Measurements from ENCODE around the gene RBM44.
"Not testable (repeated sequence)": the region's sequence is repeated elsewhere in the genome, so short reads cannot be mapped to it uniquely, and the experiment has no call there.

RBM44 gene

DNA sequence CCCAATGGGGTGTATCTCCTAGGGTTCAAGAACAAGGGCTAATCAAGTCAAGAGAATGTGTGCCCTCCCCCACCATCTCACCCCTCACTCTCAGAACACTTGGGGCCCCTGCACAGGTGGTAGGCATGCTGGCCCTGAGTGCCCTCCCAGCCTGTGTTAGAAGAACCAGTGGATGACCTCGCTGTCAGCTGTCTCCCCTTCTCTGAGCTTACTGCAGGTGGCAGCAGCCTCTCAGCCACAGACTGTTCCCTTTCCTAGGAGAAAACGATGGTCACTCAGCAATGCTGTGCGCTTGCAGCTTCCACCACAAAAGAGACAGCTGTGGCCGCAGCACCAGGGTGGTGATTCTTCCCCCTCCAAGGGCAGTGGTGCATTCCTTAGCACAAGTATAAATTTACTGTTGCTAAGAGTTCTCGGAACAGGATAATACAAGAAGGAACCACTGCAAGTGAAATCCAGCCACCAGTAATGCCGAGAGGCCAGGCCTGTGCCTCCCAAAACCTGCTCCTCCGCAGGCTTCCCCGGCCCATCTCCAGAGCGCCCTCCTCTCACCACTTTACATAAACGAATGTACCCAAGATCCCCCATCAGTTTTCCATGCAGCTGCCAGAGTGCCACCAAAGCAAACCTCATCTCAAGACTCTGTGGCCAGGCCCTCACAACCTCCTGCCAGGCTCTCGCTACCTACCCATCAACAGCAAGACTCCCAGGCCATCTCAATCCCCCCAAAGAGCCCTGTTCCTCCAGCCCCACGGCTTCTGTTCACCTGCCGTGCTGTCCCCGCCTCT, 59.9 kb downstream of the RBM44 start:
- DNase-seq: peak; percentile 85 to 89 (median 88)

DNA sequence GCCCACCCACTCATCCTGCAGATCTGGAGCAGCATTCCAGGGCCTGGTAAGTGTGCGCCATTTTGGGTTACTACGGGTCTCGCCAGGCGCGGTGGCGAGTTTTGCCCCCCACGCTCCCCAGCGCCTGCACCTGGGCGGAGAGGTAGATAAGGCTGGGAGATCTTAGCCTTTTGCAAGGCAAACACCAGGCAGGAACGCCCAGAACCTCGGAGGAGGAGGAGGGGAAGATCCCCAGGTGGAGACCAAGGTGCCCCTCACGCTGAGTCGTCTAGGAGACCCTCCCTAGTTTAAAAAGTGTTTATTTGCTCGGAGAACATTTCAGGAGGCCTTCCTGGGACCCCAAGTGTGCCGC, 60.5 kb downstream of the RBM44 start:
- no peak for DNase-seq

DNA sequence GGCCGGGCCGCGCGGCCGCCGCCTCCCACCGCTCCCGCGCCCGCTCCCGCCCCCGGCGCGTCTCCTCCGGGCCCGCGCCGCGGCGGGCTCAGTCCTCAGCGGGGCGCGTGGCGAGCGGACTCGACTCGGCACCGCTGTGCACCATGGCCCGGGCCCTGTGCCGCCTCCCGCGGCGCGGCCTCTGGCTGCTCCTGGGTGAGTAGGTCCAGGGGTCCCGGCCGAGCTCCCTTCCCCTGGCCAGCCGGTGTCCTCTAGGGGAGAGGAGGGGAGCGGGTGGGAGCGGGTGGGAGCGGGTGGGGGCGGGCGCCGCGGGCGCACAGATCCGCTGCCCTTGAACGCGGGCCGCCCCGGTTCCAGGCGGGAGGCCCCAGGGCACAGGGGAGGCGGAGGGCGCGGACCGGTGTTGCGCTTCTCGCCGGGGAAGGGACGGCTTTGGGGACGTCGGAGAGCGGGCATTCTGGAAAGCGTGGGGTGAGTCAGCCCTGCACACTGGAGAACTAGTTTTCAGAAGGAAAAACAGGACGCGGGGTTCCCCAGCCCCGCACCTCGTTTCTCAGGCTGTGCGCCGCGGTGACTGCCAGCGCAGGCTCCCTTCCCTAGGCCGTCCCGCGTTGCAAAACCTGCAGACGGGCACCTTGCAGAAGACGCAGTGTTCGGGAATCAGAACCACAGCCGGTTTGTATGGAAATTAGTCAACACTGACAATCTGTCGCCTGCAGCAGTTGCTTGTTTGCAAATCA, 61.1 kb downstream of the RBM44 start, which contains the start of gene RAMP1:
RAMP1 (plus strand) TSS at position 91 of the 740 bp plus-strand sequence; CDS start at position 144, 53 bp downstream.
- peak; percentile 29 to 53 (median 38) for DNase-seq

DNA sequence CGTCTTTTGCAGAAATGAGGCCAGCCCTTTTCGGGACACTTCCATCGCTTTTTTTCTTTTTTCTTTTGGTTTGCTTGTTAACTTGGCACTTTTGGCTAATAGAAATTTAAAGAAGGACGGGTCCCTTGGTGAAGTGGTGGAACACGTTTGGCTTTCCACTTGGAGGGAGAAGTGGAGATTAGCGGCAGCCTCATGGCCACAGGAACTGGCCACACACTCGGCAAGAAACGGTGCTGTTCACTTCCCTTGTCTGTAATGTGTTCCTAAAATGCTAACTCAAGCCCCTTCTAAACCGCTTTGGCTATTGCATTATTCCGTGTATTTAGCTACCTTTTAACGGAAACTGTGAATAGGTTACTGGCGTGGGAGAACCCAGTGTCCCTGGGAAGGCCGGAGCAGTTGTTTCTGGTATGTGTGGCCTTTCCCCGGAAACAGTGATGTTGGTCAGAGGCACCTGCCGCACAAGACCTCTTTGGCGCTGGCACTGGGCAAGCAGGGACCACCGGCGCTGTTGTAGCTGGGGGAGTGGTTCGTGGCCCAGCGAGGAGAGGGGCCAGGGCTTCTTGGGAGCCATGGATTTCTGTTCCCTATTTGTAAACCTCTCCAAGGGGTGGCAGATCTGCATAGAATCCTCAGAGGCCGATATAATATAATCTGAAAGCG, 61.8 kb downstream of the RBM44 start:
- peak in 3 of 4 experiments; percentile 21 to 46 (median 35) for DNase-seq

DNA sequence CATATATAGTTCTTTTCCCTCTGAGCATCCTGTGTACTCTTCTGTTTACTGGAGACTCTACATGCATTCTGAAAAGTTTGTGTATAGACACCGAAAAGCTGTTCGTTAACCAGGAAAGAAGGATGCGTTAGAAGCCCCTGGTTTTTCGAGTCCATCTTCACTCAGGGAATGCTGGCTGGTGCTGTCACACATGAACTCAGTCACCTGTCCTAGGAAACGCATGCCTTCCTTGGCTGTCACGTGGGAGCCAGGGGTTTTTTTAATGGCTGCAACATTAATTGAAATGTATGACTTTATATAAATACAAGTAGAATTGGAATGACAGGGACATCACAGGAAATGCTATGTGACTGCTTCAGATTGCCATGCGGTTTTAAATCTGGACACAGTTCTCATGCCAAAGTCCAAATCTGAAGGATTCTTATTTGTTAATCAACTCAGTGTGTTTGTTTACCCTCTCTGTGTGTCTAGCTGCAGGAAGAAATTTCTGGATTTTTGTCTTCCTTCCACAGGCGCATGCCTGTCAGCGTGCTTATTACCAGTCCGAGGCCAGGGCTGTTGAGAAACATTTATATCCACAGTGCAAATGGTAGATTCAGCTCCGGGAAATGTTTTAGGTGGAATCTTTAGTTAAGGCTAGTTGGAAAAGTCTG, 63.4 kb downstream of the RBM44 start:
- DNase-seq: no peak

DNA sequence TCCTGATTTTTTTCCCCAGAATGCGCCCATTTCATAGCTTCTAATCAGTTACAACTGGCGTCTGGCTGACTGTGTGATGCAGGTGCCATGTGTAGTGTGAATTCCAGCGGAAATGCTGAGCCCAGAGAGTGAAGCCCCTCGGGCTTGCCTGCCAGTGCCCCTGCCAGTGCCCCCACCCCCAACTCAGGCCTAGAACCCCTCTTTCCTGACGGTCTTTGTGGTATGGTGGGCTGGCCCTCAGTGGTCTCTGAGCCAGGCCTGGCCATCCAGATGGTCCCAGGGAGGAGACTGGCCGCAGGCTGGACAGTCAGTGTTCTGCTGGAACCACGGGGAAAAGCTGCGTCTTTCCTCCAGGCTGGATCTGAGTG, 63.9 kb downstream of the RBM44 start:
- no peak for DNase-seq

DNA sequence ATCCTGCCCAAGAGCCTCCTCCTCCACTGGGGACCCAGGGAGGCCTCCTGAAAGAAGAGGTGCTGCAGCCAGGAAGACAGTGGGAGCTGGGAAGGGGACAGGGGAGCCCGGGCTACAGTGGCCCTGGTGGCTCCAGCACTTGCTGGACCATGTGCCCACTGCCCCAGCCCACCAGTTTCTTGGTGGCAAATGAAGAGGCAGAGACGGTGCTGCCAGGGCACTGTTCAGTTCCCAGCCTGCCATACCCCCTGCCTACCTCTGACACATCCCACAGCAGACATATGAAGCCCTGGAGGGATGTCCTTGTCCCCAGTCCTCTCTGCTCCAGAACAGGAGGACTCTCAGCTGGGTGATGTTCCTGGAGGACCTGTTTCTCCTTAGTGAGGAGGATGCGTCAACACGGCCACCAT, 64.5 kb downstream of the RBM44 start:
- no peak for DNase-seq

DNA sequence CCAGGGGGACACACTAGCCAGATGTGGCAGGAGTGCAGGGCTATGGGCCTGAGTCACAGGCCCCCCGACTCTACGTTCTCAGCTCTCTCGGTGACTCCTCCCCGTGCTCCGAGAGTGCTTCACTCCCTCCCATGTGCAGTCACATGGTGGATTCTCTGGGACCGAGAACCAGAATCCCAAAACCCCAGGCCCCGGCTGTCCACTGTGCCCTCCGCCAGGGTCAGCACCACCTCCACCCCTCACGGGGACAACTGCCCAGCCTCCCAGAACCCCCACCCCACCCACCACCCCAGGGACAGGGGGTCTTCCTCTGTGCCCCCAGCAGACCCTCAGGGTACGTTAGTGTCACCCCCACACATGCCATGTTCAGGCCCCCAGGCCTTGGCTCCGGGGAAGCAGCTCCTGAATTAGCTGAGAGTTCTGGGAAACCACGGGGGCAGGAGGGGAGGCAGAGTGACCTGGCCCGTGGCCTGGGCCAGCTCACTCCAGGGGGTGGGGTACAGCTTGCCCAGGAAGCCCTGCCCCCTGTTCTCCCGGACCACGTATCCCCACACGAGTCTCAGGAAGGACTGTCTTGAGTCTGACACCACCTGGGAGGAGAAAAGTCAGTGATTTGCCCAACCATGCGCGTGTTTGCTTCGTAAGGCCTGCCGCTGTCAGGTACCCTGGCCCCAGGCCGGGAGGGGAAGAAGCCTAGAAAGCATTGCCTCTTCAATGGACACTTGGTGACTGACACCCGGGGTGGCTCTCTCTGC, 65.3 kb downstream of the RBM44 start:
- no peak for DNase-seq

DNA sequence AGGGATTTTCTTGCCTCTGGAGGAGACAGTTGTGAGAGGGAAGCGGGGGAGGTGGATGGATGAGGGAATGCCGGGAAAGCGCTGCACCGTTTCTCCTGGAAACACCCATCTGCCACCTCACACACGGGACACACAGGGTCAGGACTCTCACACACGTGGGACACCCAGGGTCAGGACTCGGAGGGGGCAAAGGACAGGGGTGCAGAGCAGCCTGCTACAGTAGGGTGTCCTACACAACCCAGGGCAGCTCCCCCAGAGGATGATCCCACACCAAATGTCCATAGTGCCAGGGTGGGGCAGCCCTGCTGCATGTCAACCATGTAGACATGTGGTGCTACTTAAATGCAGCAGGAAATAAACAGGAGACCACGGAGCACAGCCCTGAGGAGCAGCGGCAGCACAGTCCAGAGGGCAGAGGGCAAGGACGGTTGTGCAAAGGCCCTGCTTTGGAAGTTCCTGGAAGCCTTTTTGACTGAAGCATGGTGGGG, 65.9 kb downstream of the RBM44 start:
- no peak for DNase-seq

DNA sequence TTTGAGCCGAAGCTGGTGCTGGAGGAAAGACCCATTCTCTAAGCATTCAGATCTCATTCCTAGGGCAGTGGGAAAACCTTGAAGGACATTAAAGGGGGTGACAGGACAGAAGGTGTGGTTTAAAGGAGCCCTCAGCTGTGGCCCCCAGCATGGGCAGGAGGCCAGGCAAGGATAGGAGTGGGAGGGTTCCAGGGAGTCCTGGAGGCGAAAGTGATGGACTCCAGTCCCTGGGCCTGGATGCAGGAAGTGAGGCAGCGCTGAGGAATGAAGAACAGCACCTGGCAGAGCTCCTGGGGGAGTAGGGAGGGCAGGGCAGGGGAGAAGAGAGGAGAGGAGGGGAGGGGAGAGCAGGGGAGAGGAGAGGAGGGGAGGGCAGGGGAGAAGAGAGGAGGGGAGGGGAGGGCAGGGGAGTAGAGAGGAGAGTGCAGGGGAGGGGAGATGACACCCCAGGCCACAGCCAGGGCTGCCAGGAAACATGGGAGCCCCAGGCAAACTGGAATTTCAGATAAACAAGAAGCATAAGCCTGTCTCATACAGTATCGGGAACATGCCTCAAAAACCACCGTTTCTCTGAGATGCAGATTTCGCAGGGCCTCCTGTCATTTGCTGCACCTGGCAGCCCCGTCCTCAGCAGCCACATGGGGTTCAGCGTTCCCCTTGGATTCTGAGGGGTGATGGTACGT, 66.5 kb downstream of the RBM44 start:
- DNase-seq: no peak

DNA sequence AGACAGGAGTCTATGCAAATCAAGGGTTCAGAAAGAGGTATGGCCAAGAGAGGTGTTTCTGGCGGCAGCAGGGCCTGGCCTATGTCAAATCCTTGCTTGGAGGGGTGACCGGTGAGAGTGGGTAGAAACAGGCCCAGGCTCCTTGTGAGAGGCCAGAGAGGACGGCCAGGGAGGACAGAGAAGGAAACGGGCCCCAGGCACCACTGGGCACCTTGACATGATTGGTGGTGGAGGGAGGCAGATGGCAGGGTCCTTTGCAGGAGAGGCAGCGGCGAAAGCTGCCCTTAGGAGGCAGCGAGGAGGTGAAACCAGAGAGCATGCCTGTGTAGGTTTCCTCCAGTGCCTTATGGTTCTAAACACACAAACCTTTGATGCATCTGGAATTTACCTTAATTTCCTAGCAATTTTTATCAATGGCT, 67.1 kb downstream of the RBM44 start:
- no peak for DNase-seq

DNA sequence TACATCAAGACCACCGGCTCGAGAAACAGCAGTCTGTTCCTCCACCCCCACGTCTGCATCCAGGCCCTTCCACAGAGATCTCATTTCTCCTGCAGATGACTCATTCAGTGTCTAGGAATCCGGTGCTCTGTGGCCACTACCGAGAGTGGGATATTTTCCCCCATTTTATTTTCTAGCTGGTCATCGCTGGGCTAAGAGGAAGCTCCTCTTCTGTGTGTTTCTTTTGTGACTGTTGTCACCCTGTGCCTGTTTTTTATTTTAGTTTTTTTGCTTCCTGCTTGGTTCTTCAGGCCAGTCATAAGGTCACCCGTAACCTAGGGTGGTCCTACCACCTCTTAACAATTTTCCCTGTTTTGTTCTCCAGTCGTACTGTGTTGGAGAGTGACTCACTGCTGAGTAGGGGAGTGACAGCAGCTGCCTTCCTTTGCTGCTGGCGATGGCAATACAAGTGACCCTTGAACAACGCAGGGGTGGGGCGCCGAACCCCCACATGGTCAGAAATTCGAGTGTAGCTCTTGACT, 67.6 kb downstream of the RBM44 start:
- DNase-seq: peak in 1 of 4 experiments; percentile 15

DNA sequence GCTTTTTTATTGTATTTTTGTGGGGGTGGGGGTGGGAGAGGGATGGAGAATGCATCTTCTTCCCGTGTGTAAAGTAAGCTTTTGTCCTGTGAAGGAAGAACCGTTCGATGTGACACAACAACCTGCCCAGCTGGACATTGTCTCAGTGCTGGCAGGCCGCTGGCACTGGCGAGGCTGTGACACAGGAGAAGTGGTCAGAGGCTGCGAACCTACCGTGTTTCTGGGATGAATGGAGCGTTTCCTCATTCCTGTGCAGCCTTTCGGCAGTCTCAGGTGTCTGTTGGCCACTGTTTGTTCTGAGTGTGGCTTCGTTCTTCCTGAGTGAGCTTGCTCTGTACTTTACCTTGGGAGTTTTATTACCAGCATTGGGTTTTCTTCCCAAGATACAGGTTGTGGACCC, 68.9 kb downstream of the RBM44 start:
- DNase-seq: no peak

DNA sequence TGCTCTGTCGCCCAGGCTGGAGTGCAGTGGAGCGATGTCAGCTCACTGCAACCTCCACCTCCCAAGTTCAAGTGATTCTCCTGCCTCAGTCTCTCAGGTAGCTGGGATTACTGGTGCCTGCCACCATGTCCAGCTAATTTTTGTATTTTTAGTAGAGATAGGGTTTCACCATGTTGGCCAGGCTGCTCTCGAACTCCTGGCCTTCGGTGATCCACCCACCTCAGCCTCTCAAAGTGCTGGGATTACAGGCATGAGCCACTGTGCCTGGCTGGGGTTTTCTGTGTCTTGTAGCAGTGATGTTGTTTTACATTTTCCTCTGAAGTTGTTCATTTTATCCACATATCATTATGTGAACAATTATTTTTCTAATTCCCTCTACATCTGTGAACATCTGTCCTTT, 69.5 kb downstream of the RBM44 start:
- not testable (repeated sequence) for DNase-seq

DNA sequence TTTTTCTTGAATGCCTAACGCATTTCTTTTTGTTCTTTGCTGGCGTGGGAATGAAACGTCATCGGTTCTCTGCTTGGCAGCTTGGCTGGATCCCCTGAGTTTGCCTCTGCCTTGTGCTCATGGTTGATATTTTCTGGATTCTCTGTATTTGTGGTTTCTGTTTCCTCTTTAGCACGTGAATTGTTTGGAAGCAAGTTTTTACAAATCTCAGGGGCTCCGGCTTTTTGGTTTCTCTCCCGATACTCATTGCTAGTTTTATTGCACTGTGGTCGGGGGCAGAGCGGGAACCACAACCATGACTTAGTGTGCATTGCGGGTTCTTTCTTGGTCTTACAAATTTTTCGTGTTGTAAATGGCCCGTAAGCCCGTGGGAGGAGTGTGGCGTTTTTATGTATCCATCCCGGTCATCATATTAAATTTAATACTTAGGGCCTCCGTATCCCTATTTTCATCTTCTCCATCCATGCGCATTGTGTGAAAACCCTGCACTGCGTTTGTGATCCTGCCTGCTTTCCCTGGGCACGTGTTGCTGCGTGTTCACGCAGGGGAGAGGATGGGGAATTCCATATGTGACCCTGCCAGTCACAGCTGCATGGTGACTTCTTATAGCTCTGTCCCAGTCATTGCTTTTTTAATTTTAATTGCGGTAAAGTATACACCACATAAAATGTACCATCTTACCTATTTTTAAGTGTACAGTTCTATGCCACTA, 70.2 kb downstream of the RBM44 start:
- DNase-seq: peak; percentile 47 to 79 (median 58)

DNA sequence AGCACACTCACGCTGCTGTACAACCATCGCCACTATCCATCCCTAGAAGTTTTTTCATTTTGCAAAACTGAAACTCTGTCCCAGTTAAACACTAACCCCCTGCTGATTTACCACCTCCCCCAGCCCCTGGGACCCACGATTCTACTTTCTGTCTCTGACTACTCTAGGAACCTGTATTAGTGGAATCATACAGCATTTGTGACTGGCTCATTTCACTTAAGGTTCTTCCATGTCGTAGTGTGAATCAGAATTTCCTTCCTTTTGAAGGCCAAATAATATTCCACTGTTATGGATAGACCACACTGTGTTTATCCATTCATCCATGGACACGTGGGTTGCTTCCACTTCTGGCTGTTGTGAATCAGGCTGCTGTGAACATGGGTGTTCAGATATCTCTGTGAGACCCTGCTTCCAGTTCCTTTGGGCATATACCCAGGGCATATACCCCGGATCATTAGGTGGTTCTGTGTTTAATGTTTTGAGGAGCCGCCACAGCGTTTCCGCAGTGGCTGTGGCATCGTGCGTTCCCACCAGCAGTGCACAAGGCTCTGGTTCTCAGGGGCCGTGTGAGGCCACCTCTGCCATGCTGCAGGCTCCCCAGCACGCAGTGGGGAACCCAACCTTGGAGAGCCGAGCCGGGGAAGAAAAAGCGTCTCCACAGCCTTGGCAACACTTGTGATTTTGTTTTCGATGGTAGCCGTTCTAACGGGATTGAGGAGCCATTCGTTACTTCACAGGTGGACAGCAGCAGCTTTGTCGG, 70.9 kb downstream of the RBM44 start:
- DNase-seq: no peak

DNA sequence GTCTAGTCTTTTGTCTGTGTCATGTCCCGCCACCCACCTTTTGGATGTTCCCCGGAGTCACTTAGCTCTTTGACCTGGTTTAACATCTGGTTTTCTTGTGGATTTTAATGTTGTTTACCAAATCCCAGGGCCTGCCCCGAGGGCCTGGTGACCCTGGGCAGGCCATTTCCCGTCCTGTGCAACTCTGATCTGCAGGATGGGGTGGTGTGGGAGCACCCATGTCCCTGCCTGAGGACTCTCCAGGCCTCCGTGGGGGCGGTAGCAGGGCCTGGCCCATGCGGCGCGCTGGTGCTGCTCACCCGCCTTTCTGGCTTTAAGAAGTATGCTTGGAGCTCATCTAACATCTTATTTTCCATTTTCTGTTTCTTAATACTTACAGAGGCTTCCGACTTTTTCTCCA, 71.5 kb downstream of the RBM44 start:
- no peak for DNase-seq

DNA sequence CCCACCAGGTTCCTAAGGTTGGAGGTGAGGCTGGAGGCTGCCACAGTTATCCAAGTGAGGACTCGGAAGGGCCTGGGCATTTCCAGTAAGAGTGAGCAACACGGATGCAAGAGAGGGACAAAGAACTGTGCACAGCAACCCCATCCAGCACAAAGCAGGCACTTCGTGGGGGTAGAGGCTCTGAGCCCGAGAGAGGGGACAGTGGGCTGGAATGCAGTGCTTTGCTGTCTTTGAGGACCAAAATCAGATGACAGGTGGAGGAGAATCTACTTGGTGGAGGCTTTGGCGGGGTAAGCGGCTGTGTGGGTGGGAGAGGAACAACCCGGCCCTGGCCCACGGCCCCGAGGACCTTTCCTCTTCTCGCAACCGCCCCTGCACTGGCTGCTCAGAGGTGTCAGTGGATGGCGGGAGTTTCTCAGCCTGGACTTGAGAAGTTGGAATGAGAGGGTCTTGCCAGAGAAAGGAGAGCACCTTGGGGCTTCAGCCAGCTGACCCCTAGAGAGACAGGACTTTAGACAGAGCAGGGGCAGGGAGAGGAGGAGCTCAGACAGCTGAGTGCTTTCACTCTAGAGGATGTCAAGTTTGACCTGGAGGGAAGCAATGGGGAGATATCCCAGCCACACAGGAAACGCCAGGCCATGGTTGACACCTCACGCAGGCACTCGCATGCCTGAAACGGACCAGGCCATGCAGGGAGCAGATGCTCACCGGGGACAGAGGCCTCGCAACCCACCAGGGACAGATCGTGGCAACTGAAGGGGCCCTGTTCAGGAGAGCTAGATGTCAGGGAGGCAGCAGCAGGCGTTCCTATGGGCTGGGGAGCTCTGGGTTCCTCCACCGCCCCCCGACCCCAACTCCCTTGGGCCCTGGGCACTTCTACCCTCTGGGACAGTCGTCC, 72.4 kb downstream of the RBM44 start:
- DNase-seq: peak in 3 of 4 experiments; percentile 23 to 50 (median 31)

Data from suppressor macrophage (primary cell).